GM12878 (cell line): ENCODE data around the gene HIKESHI. TPM values are rescaled to one million over a fixed set of nuclear protein-coding genes. Genes with fewer than 3 reads are reported as not detected.

Source experiments
- ATAC-seq: fragments of 200-7000 bp; cut with Tn5 transposase; 3 replicates; pipeline ENCODE4 v1.9.1; 2020; ENCODE audit warnings: mild to moderate bottlenecking, moderate library complexity
- BruUV-seq: library from RNA; stranded (reverse); fragments of 400-500 nt; replicated peaks from 2 replicates; lab custom pipeline; 2021; lab: Mats Ljungman, UMichigan
- CTCF ChIA-PET: fragments of 300-600 bp; sonication (Branson Sonifier 250); formaldehyde crosslinking; extraction: SDS; loops from one replicate; lab custom pipeline; 2021; ENCODE audit warnings: inconsistent platforms; lab: Yijun Ruan, JAX
- POLR2A ChIA-PET: fragments of 350-600 bp; formaldehyde crosslinking; extraction: SDS; loops from one replicate; lab custom pipeline; 2021; ENCODE audit warnings: inconsistent platforms; lab: Charles Lee
- RAD21 ChIA-PET: fragments of 300-600 bp; sonication (Branson Sonifier 250); formaldehyde crosslinking; loops from one replicate; lab custom pipeline; 2023; ENCODE audit warnings: antibody characterized with exemption; ENCODE audit not compliant: unreplicated experiment; lab: Charles Lee
- SMC1A ChIA-PET: fragments of 300-600 bp; sonication (Branson Sonifier 250); formaldehyde crosslinking; loops from one replicate; lab custom pipeline; 2023; ENCODE audit not compliant: unreplicated experiment, uncharacterized antibody; lab: Charles Lee
- DNase-seq: peaks from one replicate; pipeline ENCODE4 v3.0.0-alpha.2; 2011; ENCODE audit warnings: low read depth, low spot score
- FAIRE-seq: peaks from 3 replicates; lab custom pipeline; 2011; peaks lifted over from hg19 to GRCh38; lab: Jason Lieb, UNC
- H2AFZ ChIP-seq: 2 replicates; pipeline ENCODE4 v1.6.0; 2011; ENCODE audit warnings: low read depth, low read length, control low read depth; ENCODE audit not compliant: control insufficient read depth
- H3K27ac ChIP-seq: 2 replicates; pipeline ENCODE4 v1.5.1; 2011; ENCODE audit warnings: control low read depth; ENCODE audit not compliant: control insufficient read depth, insufficient read depth
- H3K27me3 ChIP-seq, 2 experiments: replicated peaks in 1 of 2; 2 replicates each; pipeline versions ENCODE4 v1.6.0 to v1.6.1; 2011; ENCODE audit warnings: low read length in 1 of 2; ENCODE audit not compliant: control insufficient read depth in 2 of 2, insufficient read depth in 2 of 2
- H3K36me3 ChIP-seq, 2 experiments: 2 replicates each; pipeline ENCODE4 v1.5.1; 2011; ENCODE audit warnings: low read length in 1 of 2; ENCODE audit not compliant: control insufficient read depth in 2 of 2, insufficient read depth in 2 of 2
- H3K4me1 ChIP-seq: 2 replicates; pipeline ENCODE4 v1.6.1; 2011; ENCODE audit warnings: mild to moderate bottlenecking, low read length, moderate library complexity, mixed read lengths; ENCODE audit not compliant: control insufficient read depth, insufficient read depth
- H3K4me2 ChIP-seq: 2 replicates; pipeline ENCODE4 v1.6.0; 2011; ENCODE audit warnings: control low read depth; ENCODE audit not compliant: control insufficient read depth, insufficient read depth
- H3K4me3 ChIP-seq: fragments of 200-600 bp; sonication (generic); 2 replicates; pipeline ENCODE4 v1.5.1; 2016
- H3K79me2 ChIP-seq: 2 replicates; pipeline ENCODE4 v1.6.0; 2011; ENCODE audit warnings: low read length; ENCODE audit not compliant: control insufficient read depth, insufficient read depth
- H3K9ac ChIP-seq: 2 replicates; pipeline ENCODE4 v1.8.0; 2011; ENCODE audit warnings: low read length, control low read depth, mixed read lengths; ENCODE audit not compliant: control insufficient read depth, insufficient read depth
- H3K9me3 ChIP-seq: replicated peaks from 3 replicates; pipeline ENCODE4 v1.5.1; 2011; ENCODE audit warnings: mild to moderate bottlenecking, low read length; ENCODE audit not compliant: control insufficient read depth, insufficient read depth
- H4K20me1 ChIP-seq: 2 replicates; pipeline ENCODE4 v1.6.0; 2011; ENCODE audit not compliant: control insufficient read depth, insufficient read depth
- ATF3 ChIP-seq: IDR thresholded peaks from 2 replicates; pipeline ENCODE4 v1.6.1; 2011; ENCODE audit warnings: low read depth, mild to moderate bottlenecking, low read length, moderate library complexity, borderline replicate concordance; ENCODE audit errors: extremely low read depth
- CBX5 ChIP-seq: sonication (generic); IDR thresholded peaks from 2 replicates; pipeline ENCODE4 v1.6.1; 2016; ENCODE audit warnings: low read depth, moderate library complexity, mild to moderate bottlenecking, inconsistent platforms
- FOXM1 ChIP-seq: IDR thresholded peaks from 2 replicates; pipeline ENCODE4 v1.6.1; 2012; ENCODE audit warnings: low read depth, mild to moderate bottlenecking, inconsistent platforms, low read length, moderate library complexity
- JUND ChIP-seq: IDR thresholded peaks from 2 replicates; pipeline ENCODE4 v1.6.1; 2012; ENCODE audit warnings: low read depth, mild to moderate bottlenecking, low read length, improper control_type of control experiment, moderate library complexity
- RUNX3 ChIP-seq: IDR thresholded peaks from 2 replicates; pipeline ENCODE4 v1.6.1; 2012; ENCODE audit warnings: low read length, inconsistent platforms
- ZSCAN29 ChIP-seq: fragments of 450-650 bp; IDR thresholded peaks from 2 replicates; pipeline ENCODE4 v1.6.1; 2017; ENCODE audit warnings: mild to moderate bottlenecking, moderate library complexity
- in situ Hi-C: fragments of 300-500 bp; cut with MboI; formaldehyde crosslinking; loops from 9 replicates; pipeline ENCODE4 v1.14.3; 2018; ENCODE audit warnings: mixed read lengths
- intact Hi-C: fragments of 100-400 bp; cut with micrococcal nuclease; formaldehyde crosslinking; loops from one replicate; pipeline ENCODE4 v1.14.2; 2022; ENCODE audit not compliant: unreplicated experiment
- polyA plus RNA-seq, 11 experiments: library from polyadenylated mRNA; depleted of rRNA in 4 of 11; unstranded in 6 of 11; stranded (reverse) in 5 of 11; fragments of >200 nt; fragmentation: Nextera tagmentation in 4 of 11; fragmentation: Illumina TruSeq in 1 of 11; extraction: Ambion mirVana in 4 of 11; extraction: Trizol in 1 of 11; gene quantifications; 1 replicate in 1 of 11; 2 replicates in 10 of 11; pipeline versions ENCODE4 v1.2.1 to v1.2.3, GENCODE V29; 2011 to 2016; ENCODE audit warnings: inconsistent platforms in 2 of 11, missing spikeins in 2 of 11, low read depth in 1 of 11
- total RNA-seq, 4 experiments: library from RNA; depleted of rRNA in 3 of 4; stranded (reverse); fragments of >200 nt in 3 of 4; fragmentation: Illumina TruSeq in 1 of 4; extraction: Trizol in 1 of 4; gene quantifications; 2 replicates each; pipeline versions ENCODE4 v1.2.1 to v1.2.3, GENCODE V29; 2013 to 2021

HIKESHI gene
- total and polyA plus RNA-seq, 10 of the 15 experiments (the other 5 are each of a cell fraction or from before 2014, with no cell fraction given): 42.3 to 228 (median 85.7) TPM

DNA sequence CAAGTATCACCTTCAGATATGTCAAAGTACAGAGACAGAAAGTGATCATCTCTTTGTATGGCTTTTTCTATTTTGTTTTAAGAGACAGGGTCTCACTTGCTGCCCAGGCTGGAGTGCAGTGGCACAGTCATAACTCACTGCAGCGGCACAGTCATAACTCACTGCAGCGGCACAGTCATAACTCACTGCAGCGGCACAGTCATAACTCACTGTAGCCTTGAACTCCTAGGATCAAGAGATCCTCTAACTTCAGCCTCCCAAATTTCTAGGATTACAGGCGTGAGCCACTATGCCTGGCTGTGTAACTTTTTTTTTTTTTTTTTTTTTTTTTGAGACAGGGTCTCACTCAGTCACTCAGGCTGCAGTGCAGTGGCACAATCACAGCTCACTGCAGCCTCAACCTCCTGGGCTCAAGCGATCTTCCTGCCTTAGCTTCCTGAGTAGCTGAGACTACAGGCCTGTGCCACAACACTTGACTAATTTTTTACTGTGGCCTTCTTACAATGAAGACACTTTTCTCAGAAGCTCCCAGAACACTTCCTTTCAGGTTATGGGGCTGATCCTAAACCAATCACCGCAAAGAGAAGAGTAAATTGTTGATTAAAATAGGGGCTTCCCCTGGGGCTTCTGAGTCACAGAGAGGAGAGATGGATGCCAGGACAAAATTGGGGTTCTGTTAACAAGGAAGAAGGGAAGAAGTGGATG is 9.0 kb upstream of the HIKESHI start (continued):
- peak; percentile 44; the same call in 1 of the 2 replicates for TF ChIP-seq RUNX3
- peak; percentile 39; the same call in 1 of the 2 replicates for TF ChIP-seq FOXM1
- TF ChIP-seq CBX5: no peak
- TF ChIP-seq JUND: peak; percentile 63; the same call in 1 of the 2 replicates

DNA sequence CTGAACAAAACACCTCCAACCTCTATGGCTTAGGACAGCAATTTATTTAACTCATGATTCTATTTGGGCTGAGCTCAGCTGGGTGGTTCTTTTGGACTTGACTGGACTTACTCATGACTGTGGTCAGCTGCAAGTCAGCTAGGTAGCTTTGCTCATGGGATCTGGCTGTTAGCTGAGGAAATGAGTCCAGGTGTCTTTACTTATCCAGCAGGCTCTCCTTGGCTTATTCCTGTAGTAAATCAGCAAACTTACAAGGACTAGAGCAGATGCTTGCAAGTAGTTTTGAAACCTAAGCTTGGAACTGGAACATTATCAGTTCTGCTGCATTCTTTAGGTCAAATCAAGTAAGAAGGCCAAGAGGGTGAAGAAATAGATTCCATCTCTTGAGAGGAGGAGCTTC is 8.0 kb upstream of the HIKESHI start:
- Histone ChIP-seq H4K20me1 (no peaks in the 10 kb centered on the region), H3K4me1 (peaks cover 24% of the 10 kb centered on the region), H3K4me2 (no peak overlapping the region), H3K9me3 (no peaks in the 10 kb centered on the region), H3K27me3 (no peaks in the 10 kb centered on the region), H2AFZ (no peak overlapping the region), H3K4me3 (no peak overlapping the region), H3K27ac (no peak overlapping the region), H3K36me3 (no peaks in the 10 kb centered on the region), H3K79me2 (no peaks in the 10 kb centered on the region), H3K9ac (no peak overlapping the region)
- intact Hi-C loops: loop anchor here (5.0 to 10.0 kb wide), 2 partner anchors 352 to 629 kb away; partner anchors contain the start of gene CREBZF
- ChIA-PET POLR2A (interaction anchor here (0.8 to 2.4 kb wide), 2 partner anchors 9 kb away, joined by 3 to 6 read pairs; no protein-coding TSS in a partner anchor), RAD21 (interaction anchor here (0.6 to 4.2 kb wide), 9 partner anchors 9 to 439 kb away, joined by 3 to 28 read pairs (median 3); partner anchors contain the start of genes CCDC83 and PICALM), CTCF (interaction anchor here (0.7 to 5.6 kb wide), 7 partner anchors 9 to 697 kb away, joined by 3 to 51 read pairs (median 4); partner anchors contain the start of genes CCDC83 and HIKESHI), SMC1A (interaction anchor here (0.8 to 7.1 kb wide), 12 partner anchors 8 to 436 kb away, joined by 3 to 54 read pairs (median 4); partner anchors contain the start of genes HIKESHI and PICALM)
- DNase-seq: no peak
- FAIRE-seq: no peak
- no TSS peak for BruUV-seq
- in situ Hi-C loops: loop anchor here (5.0 kb wide), 2 partner anchors 252 to 437 kb away; partner anchors contain the start of gene CCDC83
- TF ChIP-seq ATF3 (no peak), ZSCAN29 (no peak)
- ATAC-seq: no peak
